Tibial nerve (tissue), 3 donors: ENCODE measurements around the gene CDH4.

ENCODE experiments used
- POLR2A ChIP-seq, 2 donors: fragments of 450-650 bp; IDR thresholded peaks; one replicate each; pipeline ENCODE4 v1.6.1; 2017; ENCODE audit warnings: antibody characterized with exemption in 2 of 2, mild to moderate bottlenecking in 2 of 2, moderate library complexity in 2 of 2
- TF ChIP-seq, protein P1 (sequence below), 5 experiments: fragments of 200-600 bp in 3 of 5; fragments of 450-650 bp in 2 of 5; sonication (generic) in 3 of 5; IDR thresholded peaks; one replicate each; pipeline ENCODE4 v1.5.1; 2016 to 2019; ENCODE audit warnings: antibody characterized with exemption in 5 of 5, mild to moderate bottlenecking in 3 of 5, moderate library complexity in 2 of 5

DNA sequence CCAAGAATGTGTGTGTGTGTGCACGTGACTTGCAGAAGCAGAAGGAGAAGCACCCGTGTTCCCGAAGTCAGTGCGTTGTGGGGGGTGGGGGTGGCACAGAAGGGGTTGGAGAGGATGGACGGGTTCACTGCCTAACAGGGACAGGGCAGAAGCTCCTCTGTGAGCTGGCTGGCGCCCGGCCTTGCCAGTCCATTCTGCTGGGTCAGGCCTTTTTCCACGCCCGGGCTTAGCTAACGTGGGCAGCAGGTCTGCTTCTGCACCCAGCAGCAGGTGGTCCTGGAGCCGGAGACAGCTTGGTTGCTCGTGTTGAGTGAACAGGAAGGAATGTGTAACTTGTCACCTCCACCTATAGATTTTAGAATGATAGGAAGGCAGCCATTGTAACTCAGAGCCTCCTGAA is 374.4 kb downstream of the CDH4 start:
- TF ChIP-seq, protein P1, sequence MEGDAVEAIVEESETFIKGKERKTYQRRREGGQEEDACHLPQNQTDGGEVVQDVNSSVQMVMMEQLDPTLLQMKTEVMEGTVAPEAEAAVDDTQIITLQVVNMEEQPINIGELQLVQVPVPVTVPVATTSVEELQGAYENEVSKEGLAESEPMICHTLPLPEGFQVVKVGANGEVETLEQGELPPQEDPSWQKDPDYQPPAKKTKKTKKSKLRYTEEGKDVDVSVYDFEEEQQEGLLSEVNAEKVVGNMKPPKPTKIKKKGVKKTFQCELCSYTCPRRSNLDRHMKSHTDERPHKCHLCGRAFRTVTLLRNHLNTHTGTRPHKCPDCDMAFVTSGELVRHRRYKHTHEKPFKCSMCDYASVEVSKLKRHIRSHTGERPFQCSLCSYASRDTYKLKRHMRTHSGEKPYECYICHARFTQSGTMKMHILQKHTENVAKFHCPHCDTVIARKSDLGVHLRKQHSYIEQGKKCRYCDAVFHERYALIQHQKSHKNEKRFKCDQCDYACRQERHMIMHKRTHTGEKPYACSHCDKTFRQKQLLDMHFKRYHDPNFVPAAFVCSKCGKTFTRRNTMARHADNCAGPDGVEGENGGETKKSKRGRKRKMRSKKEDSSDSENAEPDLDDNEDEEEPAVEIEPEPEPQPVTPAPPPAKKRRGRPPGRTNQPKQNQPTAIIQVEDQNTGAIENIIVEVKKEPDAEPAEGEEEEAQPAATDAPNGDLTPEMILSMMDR (IDR thresholded peaks at IDR 0.05): no peak
- no peak for TF ChIP-seq POLR2A (IDR thresholded peaks at IDR 0.05)
